Astrocyte (in vitro differentiated cells and primary cell): ENCODE data around the gene UGT1A8. TPM values are rescaled to one million over a fixed set of nuclear protein-coding genes. Genes with fewer than 3 reads are reported as not detected.

Experiments
- DNase-seq: peaks from one replicate; pipeline ENCODE4 v3.0.0-alpha.2; 2010; ENCODE audit warnings: low read depth
- FAIRE-seq: peaks from 2 replicates; lab custom pipeline; 2011; peaks lifted over from hg19 to GRCh38; lab: Jason Lieb, UNC
- H2AFZ ChIP-seq: 2 replicates; pipeline ENCODE4 v1.6.0; 2012; ENCODE audit warnings: low read depth, low read length, inconsistent platforms
- H3K27ac ChIP-seq: 2 replicates; pipeline ENCODE4 v1.5.1; 2011; ENCODE audit warnings: low read depth, low read length, inconsistent platforms
- H3K27me3 ChIP-seq: 2 replicates; pipeline ENCODE4 v1.6.0; 2011; ENCODE audit warnings: low read length, inconsistent platforms; ENCODE audit not compliant: insufficient read depth
- H3K36me3 ChIP-seq: 2 replicates; pipeline ENCODE4 v1.5.1; 2011; ENCODE audit warnings: low read length, inconsistent platforms; ENCODE audit not compliant: insufficient read depth
- H3K4me1 ChIP-seq: 2 replicates; pipeline ENCODE4 v1.5.1; 2011; ENCODE audit warnings: low read length, inconsistent platforms; ENCODE audit not compliant: insufficient read depth
- H3K4me2 ChIP-seq: 2 replicates; pipeline ENCODE4 v1.6.0; 2012; ENCODE audit warnings: low read length, inconsistent platforms
- H3K4me3 ChIP-seq: 2 replicates; pipeline ENCODE4 v1.5.1; 2011; ENCODE audit warnings: low read depth, mild to moderate bottlenecking, low read length, inconsistent platforms; ENCODE audit not compliant: insufficient read depth
- H3K79me2 ChIP-seq: 2 replicates; pipeline ENCODE4 v1.6.0; 2012; ENCODE audit warnings: mild to moderate bottlenecking, low read length, inconsistent platforms; ENCODE audit not compliant: insufficient read depth
- H3K9ac ChIP-seq: 2 replicates; pipeline ENCODE4 v1.6.0; 2012; ENCODE audit warnings: mild to moderate bottlenecking, low read length, inconsistent platforms
- H3K9me3 ChIP-seq: 2 replicates; pipeline ENCODE4 v1.5.1; 2012; ENCODE audit warnings: low read depth, mild to moderate bottlenecking, low read length, inconsistent platforms; ENCODE audit not compliant: insufficient read depth
- H4K20me1 ChIP-seq: 2 replicates; pipeline ENCODE4 v1.6.0; 2012; ENCODE audit warnings: low read length, inconsistent platforms; ENCODE audit not compliant: insufficient read depth
- H3K27ac Mint-ChIP-seq: one replicate; pipeline ENCODE4 v1.8.0; 2021; ENCODE audit warnings: mild to moderate bottlenecking, mixed read lengths; ENCODE audit not compliant: unreplicated experiment
- H3K27me3 Mint-ChIP-seq: one replicate; pipeline ENCODE4 v1.8.0; 2021; ENCODE audit warnings: low read depth, mixed read lengths; ENCODE audit not compliant: unreplicated experiment
- H3K36me3 Mint-ChIP-seq: one replicate; pipeline ENCODE4 v1.8.0; 2021; ENCODE audit warnings: low read depth, mixed read lengths; ENCODE audit not compliant: unreplicated experiment
- H3K4me1 Mint-ChIP-seq: one replicate; pipeline ENCODE4 v1.8.0; 2021; ENCODE audit warnings: low read depth, mixed read lengths; ENCODE audit not compliant: unreplicated experiment
- H3K4me3 Mint-ChIP-seq: one replicate; pipeline ENCODE4 v1.8.0; 2021; ENCODE audit warnings: mild to moderate bottlenecking, moderate library complexity, mixed read lengths; ENCODE audit not compliant: unreplicated experiment
- H3K9me3 Mint-ChIP-seq: one replicate; pipeline ENCODE4 v1.8.0; 2021; ENCODE audit warnings: mild to moderate bottlenecking, mixed read lengths; ENCODE audit not compliant: unreplicated experiment
- EZH2 ChIP-seq: IDR thresholded peaks from 2 replicates; pipeline ENCODE4 v1.6.1; 2012; ENCODE audit warnings: mild to moderate bottlenecking, low read length, inconsistent platforms; ENCODE audit not compliant: insufficient read depth
- total RNA-seq: library from RNA; stranded (reverse); gene quantifications from 2 replicates; pipeline ENCODE4 v1.2.1, GENCODE V29; 2021
- TF ChIP-seq, protein P1 (sequence below): IDR thresholded peaks from 2 replicates; pipeline ENCODE4 v1.5.1; 2011; ENCODE audit warnings: low read depth, mild to moderate bottlenecking, inconsistent platforms, low read length, moderate library complexity; ENCODE audit not compliant: insufficient read depth

The UGT1A8 gene
- total RNA-seq, 1 donor from 2014 or later = not detected

DNA sequence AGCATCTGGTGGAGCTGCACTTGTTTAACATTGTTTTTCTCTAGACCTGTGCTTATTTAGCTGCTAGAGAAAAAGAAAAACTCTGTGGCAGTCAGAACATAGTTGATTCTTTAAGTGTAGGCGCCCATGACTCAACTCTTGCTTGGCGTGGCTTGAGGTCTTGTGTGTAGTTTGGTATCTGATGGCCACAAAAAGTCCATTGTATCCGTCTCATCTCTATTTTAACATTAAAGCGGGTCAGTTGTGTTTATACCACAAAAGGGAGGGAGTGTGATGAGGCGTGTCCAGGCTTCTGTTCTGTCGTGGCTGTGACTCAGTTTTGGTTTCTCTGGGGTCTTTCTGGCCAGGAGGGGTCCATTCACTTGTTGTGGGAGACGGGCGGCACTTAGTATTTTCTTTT is 24.2 kb upstream of the UGT1A8 start:
- no peak overlapping the region for H3K4me2 ChIP-seq
- FAIRE-seq (no peak), DNase-seq (peak; percentile 7)
- no peak for TF ChIP-seq EZH2
- TF ChIP-seq, protein P1, sequence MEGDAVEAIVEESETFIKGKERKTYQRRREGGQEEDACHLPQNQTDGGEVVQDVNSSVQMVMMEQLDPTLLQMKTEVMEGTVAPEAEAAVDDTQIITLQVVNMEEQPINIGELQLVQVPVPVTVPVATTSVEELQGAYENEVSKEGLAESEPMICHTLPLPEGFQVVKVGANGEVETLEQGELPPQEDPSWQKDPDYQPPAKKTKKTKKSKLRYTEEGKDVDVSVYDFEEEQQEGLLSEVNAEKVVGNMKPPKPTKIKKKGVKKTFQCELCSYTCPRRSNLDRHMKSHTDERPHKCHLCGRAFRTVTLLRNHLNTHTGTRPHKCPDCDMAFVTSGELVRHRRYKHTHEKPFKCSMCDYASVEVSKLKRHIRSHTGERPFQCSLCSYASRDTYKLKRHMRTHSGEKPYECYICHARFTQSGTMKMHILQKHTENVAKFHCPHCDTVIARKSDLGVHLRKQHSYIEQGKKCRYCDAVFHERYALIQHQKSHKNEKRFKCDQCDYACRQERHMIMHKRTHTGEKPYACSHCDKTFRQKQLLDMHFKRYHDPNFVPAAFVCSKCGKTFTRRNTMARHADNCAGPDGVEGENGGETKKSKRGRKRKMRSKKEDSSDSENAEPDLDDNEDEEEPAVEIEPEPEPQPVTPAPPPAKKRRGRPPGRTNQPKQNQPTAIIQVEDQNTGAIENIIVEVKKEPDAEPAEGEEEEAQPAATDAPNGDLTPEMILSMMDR = no peak
- H3K9me3 ChIP-seq = no peaks in the 10 kb centered on the region
- H3K9ac ChIP-seq = no peak overlapping the region
- H3K4me3 Mint-ChIP-seq = no peak overlapping the region
- H3K27me3 Mint-ChIP-seq = peaks cover 5% of the 10 kb centered on the region
- no peaks in the 10 kb centered on the region for H3K36me3 ChIP-seq
- H3K27ac ChIP-seq = no peak overlapping the region
- no peak overlapping the region for H3K27ac Mint-ChIP-seq
- H3K9me3 Mint-ChIP-seq = peaks cover 3% of the 10 kb centered on the region
- H3K79me2 ChIP-seq = no peaks in the 10 kb centered on the region
- no peak overlapping the region for H2AFZ ChIP-seq
- no peaks in the 10 kb centered on the region for H4K20me1 ChIP-seq
- no peaks in the 10 kb centered on the region for H3K4me1 Mint-ChIP-seq
- no peak overlapping the region for H3K4me3 ChIP-seq
- H3K4me1 ChIP-seq = no peaks in the 10 kb centered on the region
- no peaks in the 10 kb centered on the region for H3K36me3 Mint-ChIP-seq
- H3K27me3 ChIP-seq = peaks cover 2% of the 10 kb centered on the region

DNA sequence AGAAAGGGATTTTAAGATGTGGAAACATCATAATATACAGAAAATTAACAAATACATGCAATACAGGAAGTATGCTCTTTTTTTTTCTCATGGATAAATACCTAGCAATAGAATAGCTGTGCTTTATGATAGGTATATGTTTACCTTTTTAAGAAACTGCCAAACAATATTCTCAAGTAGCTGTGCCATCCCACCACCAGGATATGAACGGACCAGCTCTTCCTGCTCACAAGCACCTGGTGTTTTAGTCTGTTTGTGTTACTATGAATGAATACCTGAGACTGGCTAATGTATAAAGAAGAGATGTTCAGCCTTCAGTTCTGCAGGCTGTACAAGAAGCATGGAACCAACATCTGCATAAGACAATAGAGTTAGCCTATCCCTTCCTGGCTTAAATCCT is 19.9 kb upstream of the UGT1A8 start:
- Mint-ChIP-seq H3K27me3 (peaks cover 5% of the 10 kb centered on the region), H3K4me3 (no peak overlapping the region), H3K4me1 (peaks cover 13% of the 10 kb centered on the region), H3K9me3 (peaks cover 3% of the 10 kb centered on the region), H3K27ac (no peak overlapping the region), H3K36me3 (no peaks in the 10 kb centered on the region)
- TF ChIP-seq EZH2 = no peak
- Histone ChIP-seq H3K4me1 (no peaks in the 10 kb centered on the region), H3K4me2 (no peak overlapping the region), H2AFZ (no peak overlapping the region), H3K36me3 (no peaks in the 10 kb centered on the region), H3K4me3 (no peak overlapping the region), H3K27me3 (peaks cover 6% of the 10 kb centered on the region), H4K20me1 (no peaks in the 10 kb centered on the region), H3K9me3 (no peaks in the 10 kb centered on the region), H3K27ac (no peak overlapping the region), H3K9ac (no peak overlapping the region), H3K79me2 (no peaks in the 10 kb centered on the region)
- FAIRE-seq = no peak
- DNase-seq = no peak

DNA sequence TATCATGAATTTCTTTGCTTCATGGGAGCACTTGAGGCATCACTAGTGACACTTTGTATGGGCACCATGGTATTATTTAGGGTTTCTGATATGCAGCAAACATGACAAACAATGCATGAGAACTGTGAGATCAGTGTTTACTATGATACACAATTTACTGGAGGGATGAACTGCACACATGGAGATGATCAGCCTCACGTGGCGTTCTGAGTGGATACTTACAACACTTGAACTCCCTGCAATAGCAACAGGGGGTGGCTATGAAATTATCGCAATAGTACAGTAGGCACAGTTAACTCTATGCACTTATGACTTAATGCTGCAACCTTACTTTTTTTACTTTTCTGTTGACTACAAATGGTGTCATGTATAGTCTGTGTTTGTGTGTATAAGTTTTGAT is 18.5 kb upstream of the UGT1A8 start:
- Mint-ChIP-seq H3K27me3 (peaks cover 5% of the 10 kb centered on the region), H3K9me3 (peaks cover 3% of the 10 kb centered on the region), H3K27ac (no peak overlapping the region), H3K36me3 (no peaks in the 10 kb centered on the region), H3K4me3 (no peak overlapping the region), H3K4me1 (peaks cover 13% of the 10 kb centered on the region)
- Histone ChIP-seq H3K27me3 (peaks cover 6% of the 10 kb centered on the region), H3K4me3 (no peak overlapping the region), H2AFZ (no peak overlapping the region), H3K9ac (no peak overlapping the region), H4K20me1 (no peaks in the 10 kb centered on the region), H3K9me3 (no peaks in the 10 kb centered on the region), H3K4me1 (no peaks in the 10 kb centered on the region), H3K4me2 (no peak overlapping the region), H3K79me2 (no peaks in the 10 kb centered on the region), H3K27ac (no peak overlapping the region), H3K36me3 (no peaks in the 10 kb centered on the region)
- DNase-seq (no peak), FAIRE-seq (no peak)
- no peak for TF ChIP-seq EZH2
- TF ChIP-seq, protein P1 = no peak
